Bronchial epithelial cell (primary cell): ENCODE measurements around the gene SLC22A6. TPM values are rescaled to one million over a fixed set of nuclear protein-coding genes. Genes with fewer than 3 reads are reported as not detected.

Experiments
- DNase-seq: peaks from one replicate; pipeline ENCODE4 v3.0.0-alpha.2; 2010; ENCODE audit warnings: low read depth
- FAIRE-seq: peaks from 2 replicates; lab custom pipeline; 2011; peaks lifted over from hg19 to GRCh38; lab: Jason Lieb, UNC
- H3K27me3 ChIP-seq: 2 replicates; pipeline ENCODE4 v1.5.1; 2011; ENCODE audit warnings: low read length; ENCODE audit not compliant: control insufficient read depth, insufficient read depth
- H3K36me3 ChIP-seq: 2 replicates; pipeline ENCODE4 v1.5.1; 2011; ENCODE audit warnings: low read length; ENCODE audit not compliant: control insufficient read depth, insufficient read depth
- H3K4me3 ChIP-seq: 2 replicates; pipeline ENCODE4 v1.5.1; 2011; ENCODE audit warnings: mild to moderate bottlenecking, low read depth, low read length, control low read depth
- total RNA-seq: library from RNA; depleted of rRNA; stranded (reverse); fragments of >200 nt; gene quantifications from 2 replicates; pipeline ENCODE4 v1.2.1, GENCODE V29; 2014
- TF ChIP-seq, protein P1 (sequence below): IDR thresholded peaks from 2 replicates; pipeline ENCODE4 v1.5.1; 2011; ENCODE audit warnings: mild to moderate bottlenecking, moderate library complexity, low read length, control low read depth, inconsistent platforms; ENCODE audit not compliant: insufficient read depth, severe bottlenecking

Gene SLC22A6
- total RNA-seq, 1 donor from 2014 or later: not detected

DNA sequence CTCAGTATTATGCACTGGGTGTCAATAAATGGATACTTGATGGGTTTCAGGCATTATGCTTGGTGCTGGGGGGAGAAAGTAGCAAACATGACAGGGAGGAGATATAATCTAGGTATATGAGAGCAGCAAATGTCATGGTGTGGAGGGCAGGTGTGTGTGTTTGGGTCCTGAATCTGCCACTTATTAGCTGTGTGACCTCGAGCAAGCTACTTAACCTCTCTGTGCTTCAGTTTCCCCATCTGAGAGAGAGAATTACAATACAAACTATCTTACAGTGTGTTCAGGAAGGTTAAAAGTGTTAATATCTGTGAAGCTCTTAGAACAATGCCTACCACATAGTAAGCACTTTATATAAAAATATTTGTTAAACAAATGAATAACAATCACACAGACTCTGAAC lies 28.1 kb upstream of the SLC22A6 start:
- H3K36me3 ChIP-seq: no peaks in the 10 kb centered on the region
- TF ChIP-seq, protein P1, sequence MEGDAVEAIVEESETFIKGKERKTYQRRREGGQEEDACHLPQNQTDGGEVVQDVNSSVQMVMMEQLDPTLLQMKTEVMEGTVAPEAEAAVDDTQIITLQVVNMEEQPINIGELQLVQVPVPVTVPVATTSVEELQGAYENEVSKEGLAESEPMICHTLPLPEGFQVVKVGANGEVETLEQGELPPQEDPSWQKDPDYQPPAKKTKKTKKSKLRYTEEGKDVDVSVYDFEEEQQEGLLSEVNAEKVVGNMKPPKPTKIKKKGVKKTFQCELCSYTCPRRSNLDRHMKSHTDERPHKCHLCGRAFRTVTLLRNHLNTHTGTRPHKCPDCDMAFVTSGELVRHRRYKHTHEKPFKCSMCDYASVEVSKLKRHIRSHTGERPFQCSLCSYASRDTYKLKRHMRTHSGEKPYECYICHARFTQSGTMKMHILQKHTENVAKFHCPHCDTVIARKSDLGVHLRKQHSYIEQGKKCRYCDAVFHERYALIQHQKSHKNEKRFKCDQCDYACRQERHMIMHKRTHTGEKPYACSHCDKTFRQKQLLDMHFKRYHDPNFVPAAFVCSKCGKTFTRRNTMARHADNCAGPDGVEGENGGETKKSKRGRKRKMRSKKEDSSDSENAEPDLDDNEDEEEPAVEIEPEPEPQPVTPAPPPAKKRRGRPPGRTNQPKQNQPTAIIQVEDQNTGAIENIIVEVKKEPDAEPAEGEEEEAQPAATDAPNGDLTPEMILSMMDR: no peak
- DNase-seq: no peak
- peaks cover 1% of the 10 kb centered on the region for H3K27me3 ChIP-seq
- no peak for FAIRE-seq
- no peak overlapping the region for H3K4me3 ChIP-seq

DNA sequence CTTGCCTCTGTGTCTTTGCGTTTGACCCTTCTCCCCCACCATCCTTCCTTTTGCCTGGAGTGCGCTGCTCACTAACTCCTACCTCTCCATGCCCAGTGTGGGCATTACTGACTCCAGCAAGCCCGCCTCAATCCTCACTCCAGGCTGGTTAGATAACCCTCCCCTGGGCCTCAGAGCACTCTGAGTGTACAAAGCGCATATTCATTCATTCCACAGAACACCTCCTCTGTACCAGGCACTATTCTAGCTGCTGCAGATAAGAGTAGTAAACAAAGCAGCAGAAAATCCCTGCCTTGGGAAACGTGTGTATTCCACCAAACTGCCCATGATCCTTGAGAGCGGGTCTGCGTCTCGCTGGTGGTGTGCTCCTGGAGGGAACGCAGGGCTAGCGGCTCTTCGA lies 27.7 kb upstream of the SLC22A6 start:
- Histone ChIP-seq H3K4me3 (no peak overlapping the region), H3K27me3 (peaks cover 1% of the 10 kb centered on the region), H3K36me3 (no peaks in the 10 kb centered on the region)
- TF ChIP-seq, protein P1: no peak
- no peak for FAIRE-seq
- no peak for DNase-seq

DNA sequence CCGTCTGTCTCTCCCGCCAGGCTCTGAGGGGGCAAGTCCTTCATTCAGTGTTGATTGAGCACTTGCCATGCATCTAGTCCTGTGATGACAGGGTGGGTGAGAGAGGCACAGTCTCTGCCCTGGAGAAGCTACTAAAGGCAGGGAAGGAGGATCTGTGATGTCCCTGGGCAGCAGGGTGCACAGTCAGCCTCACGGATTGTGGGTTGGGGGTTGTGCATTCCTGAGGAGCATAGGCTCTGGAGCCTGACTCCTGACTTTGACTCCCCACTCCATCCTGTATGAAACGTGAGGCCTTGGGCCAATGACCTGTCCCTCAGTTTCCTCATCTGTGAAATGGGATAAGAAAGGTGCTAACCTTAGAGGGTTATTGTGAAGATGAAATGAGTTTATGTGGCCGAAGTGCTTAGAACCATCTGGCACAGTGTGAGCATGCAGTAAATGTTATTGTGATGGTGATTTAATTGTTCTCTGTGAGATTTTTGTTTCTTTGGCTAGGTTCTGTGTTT lies 26.2 kb upstream of the SLC22A6 start:
- TF ChIP-seq, protein P1: no peak
- DNase-seq (no peak), FAIRE-seq (peak; percentile 43)
- no peak overlapping the region for H3K4me3 ChIP-seq
- H3K27me3 ChIP-seq: peaks cover 1% of the 10 kb centered on the region
- H3K36me3 ChIP-seq: no peaks in the 10 kb centered on the region

DNA sequence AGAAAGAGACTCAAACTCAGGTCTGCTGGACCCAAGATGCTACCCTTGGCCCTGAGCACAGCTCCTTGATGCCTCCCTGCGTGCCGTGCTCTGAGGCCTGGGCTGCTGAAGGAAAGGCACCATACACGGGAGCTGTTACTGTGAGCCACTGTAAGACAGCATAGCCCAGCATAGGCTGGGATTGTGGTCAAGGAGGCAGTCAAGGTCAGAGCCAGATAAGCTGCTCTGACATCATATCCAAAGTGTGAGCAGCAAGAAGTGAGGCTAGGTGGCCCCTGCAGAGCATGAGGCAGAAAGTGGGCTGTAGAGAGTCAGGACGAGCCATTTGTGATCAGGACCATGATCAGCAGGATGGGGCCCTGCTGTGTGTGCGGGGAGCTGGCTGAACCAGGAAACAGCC lies 23.2 kb upstream of the SLC22A6 start:
- TF ChIP-seq, protein P1: no peak
- H3K36me3 ChIP-seq: no peaks in the 10 kb centered on the region
- FAIRE-seq: no peak

DNA sequence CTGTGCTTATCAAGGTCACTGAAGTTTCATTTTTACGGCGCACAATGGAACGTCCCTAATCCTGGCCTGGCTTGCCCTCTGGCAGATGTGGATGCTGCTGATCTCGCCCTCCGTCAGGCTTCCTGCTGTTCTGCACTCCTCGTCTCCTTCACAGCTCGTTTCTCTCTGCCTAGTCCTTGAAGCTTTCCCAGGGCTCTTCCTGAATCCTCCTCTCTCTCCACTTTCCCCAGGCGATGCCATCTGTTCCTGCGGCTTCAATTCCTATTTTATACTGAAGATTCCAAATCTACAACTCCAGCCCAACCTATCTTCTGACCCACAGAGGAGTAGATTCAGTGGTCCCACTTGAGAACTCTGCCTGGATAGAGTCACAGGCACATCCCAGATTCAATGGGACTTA lies 16.7 kb upstream of the SLC22A6 start:
- FAIRE-seq: no peak
- peaks cover 1% of the 10 kb centered on the region for H3K27me3 ChIP-seq
- TF ChIP-seq, protein P1: no peak

More for the DNA sequence above, 23.2 kb upstream of the SLC22A6 start:
- H3K4me3 ChIP-seq: no peak overlapping the region
- DNase-seq: no peak
- peaks cover 3% of the 10 kb centered on the region for H3K27me3 ChIP-seq

DNA sequence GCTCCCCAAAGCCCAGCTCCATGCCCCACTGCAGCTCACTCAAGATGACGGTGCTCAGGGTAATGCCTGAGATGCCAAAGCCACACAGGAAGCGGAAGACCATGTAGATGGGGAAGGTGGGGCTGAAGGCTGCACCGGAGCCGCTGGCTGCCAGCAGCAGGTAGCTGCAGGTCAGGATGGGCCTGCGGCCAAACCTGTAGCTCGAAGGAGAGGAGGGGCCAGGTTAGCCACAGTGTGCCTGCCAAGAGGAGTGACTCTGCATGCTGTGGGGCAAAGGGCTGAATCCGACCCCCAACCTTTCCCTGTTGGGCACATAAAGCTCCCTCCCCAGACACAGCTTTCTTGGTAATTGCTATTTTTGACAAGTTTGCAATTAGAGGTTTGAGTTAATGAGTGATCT lies 14.9 kb upstream of the SLC22A6 start:
- Histone ChIP-seq H3K36me3 (no peaks in the 10 kb centered on the region), H3K4me3 (no peak overlapping the region), H3K27me3 (no peaks in the 10 kb centered on the region)
- TF ChIP-seq, protein P1: no peak
- FAIRE-seq (no peak), DNase-seq (peak; percentile 73)

More for the DNA sequence above, 16.7 kb upstream of the SLC22A6 start:
- no peaks in the 10 kb centered on the region for H3K36me3 ChIP-seq
- DNase-seq: no peak
- H3K4me3 ChIP-seq: no peak overlapping the region
